Sigmoid colon (tissue), 7 donors: ENCODE results near the gene RUNX1. TPM values are rescaled to one million over a fixed set of nuclear protein-coding genes. Genes with fewer than 3 reads are reported as not detected.

Experiments used
- DNase-seq: peaks from one replicate; pipeline ENCODE4 v3.0.0-alpha.2; 2019
- H3K27ac ChIP-seq, 4 donors: fragments of 200-600 bp; sonication (generic); one replicate each; pipeline ENCODE4 v1.5.1; 2016 to 2019; ENCODE audit warnings: mild to moderate bottlenecking in 1 of 4
- H3K27me3 ChIP-seq, 3 donors: fragments of 200-600 bp; sonication (generic); one replicate each; pipeline ENCODE4 v1.5.1; 2019; ENCODE audit warnings: mild to moderate bottlenecking in 1 of 3
- H3K36me3 ChIP-seq, 4 donors: fragments of 200-600 bp; sonication (generic); one replicate each; pipeline ENCODE4 v1.5.1; 2016 to 2019
- H3K4me1 ChIP-seq, 4 donors: fragments of 200-600 bp; sonication (generic); one replicate each; pipeline ENCODE4 v1.5.1; 2017 to 2019
- H3K4me3 ChIP-seq, 4 donors: fragments of 200-600 bp; sonication (generic); one replicate each; pipeline ENCODE4 v1.5.1; 2017 to 2019; ENCODE audit warnings: mild to moderate bottlenecking in 2 of 4, moderate library complexity in 1 of 4
- H3K9me3 ChIP-seq, 4 donors: fragments of 200-600 bp in 3 of 4; sonication (generic) in 3 of 4; one replicate each; pipeline versions ENCODE4 v1.5.1 to v1.6.1; 2013 to 2019
- CTCF ChIP-seq, 4 experiments: fragments of 450-650 bp in 3 of 4; fragments of 200-600 bp in 1 of 4; IDR thresholded peaks; one replicate each; pipeline ENCODE4 v1.5.1; 2016 to 2019; ENCODE audit warnings: antibody characterized with exemption in 4 of 4, mild to moderate bottlenecking in 3 of 4, moderate library complexity in 2 of 4
- EP300 ChIP-seq, 4 donors: sonication (generic); formaldehyde crosslinking; IDR thresholded peaks; one replicate each; pipeline ENCODE4 v1.6.1; 2017; ENCODE audit warnings: antibody characterized with exemption in 4 of 4
- POLR2A ChIP-seq, 2 donors: fragments of 450-650 bp; IDR thresholded peaks; one replicate each; pipeline ENCODE4 v1.6.1; 2016; ENCODE audit warnings: antibody characterized with exemption in 2 of 2, mild to moderate bottlenecking in 2 of 2, moderate library complexity in 2 of 2
- POLR2AphosphoS5 ChIP-seq, 4 donors: sonication (generic); formaldehyde crosslinking; IDR thresholded peaks; one replicate each; pipeline ENCODE4 v1.6.1; 2017; ENCODE audit warnings: antibody characterized with exemption in 4 of 4
- WGBS, 2 donors: extraction: QIAGEN DNeasy Blood & Tissue Kit; methylation state at CpG; one replicate each; pipeline ENCODE4 v1.1.7; 2013; 5-methylcytosine and 5-hydroxymethylcytosine counted together
- intact Hi-C: fragments of 100-400 bp; cut with DNase I; formaldehyde crosslinking; loops from one replicate; pipeline ENCODE4 v1.15.1; 2023
- polyA plus RNA-seq, 3 donors: library from polyadenylated mRNA; stranded (reverse); fragments of 200-250 nt; gene quantifications; one replicate each; pipeline ENCODE4 v1.2.3, GENCODE V29; 2013
- total RNA-seq, 4 donors: library from RNA; depleted of rRNA; stranded (reverse); fragments of >200 nt; gene quantifications; one replicate each; pipeline ENCODE4 v1.1.0, GENCODE V29; 2016
- donor health status: healthy with polysubstance abuse.
- donor health status: Bipolar disorder and iron deficiency.
- donor health status: healthy.

Gene RUNX1
- total and polyA plus RNA-seq, 7 donors = 2.8 to 23.3 (median 7.5) TPM

- 41 to 59% methylated on average over 16 of the region's 16 CpGs for WGBS, 2 donors
- H3K4me1 ChIP-seq = peaks cover 0 to 32% (median 26%) of the 10 kb centered on the region in 4 donors
- no peak overlapping the region for H3K4me3 ChIP-seq
- H3K27me3 ChIP-seq = no peaks in the 10 kb centered on the region
- peak; percentile 71 for DNase-seq
- H3K27ac ChIP-seq = peak overlapping the region in 2 of 4 donors; percentile 22 to 25
- TF ChIP-seq CTCF (IDR thresholded peaks at IDR 0.05) (no peak), POLR2AphosphoS5 (IDR thresholded peaks at IDR 0.05) (peak in 2 of 4 donors; percentile 37 to 39), EP300 (IDR thresholded peaks at IDR 0.05) (no peak)
- H3K9me3 ChIP-seq = no peaks in the 10 kb centered on the region
- intact Hi-C loops = no loop called here
- no peaks in the 10 kb centered on the region for H3K36me3 ChIP-seq
Measured at GRCh38 chr21:34986561-34987500, 62.3 kb downstream of the RUNX1 start.

- DNase-seq = no peak
- TF ChIP-seq CTCF (IDR thresholded peaks at IDR 0.05) = no peak
- TF ChIP-seq POLR2A (IDR thresholded peaks at IDR 0.05) = no peak
- no peak for TF ChIP-seq POLR2AphosphoS5 (IDR thresholded peaks at IDR 0.05)
- no peak for TF ChIP-seq EP300 (IDR thresholded peaks at IDR 0.05)
- Histone ChIP-seq H3K27ac (no peak overlapping the region), H3K4me1 (peaks cover 0 to 32% (median 26%) of the 10 kb centered on the region in 4 donors), H3K9me3 (no peaks in the 10 kb centered on the region), H3K27me3 (no peaks in the 10 kb centered on the region), H3K4me3 (no peak overlapping the region), H3K36me3 (no peaks in the 10 kb centered on the region)
- intact Hi-C loops = no loop called here
- WGBS, 2 donors = 52 to 89% methylated on average over 3 of the region's 3 CpGs
Measured at GRCh38 chr21:34984356-34985058, 64.6 kb downstream of the RUNX1 start.

- intact Hi-C loops = no loop called here
- no peaks in the 10 kb centered on the region for H3K36me3 ChIP-seq
- TF ChIP-seq POLR2AphosphoS5 (IDR thresholded peaks at IDR 0.05) (no peak), POLR2A (IDR thresholded peaks at IDR 0.05) (no peak), EP300 (IDR thresholded peaks at IDR 0.05) (no peak), CTCF (IDR thresholded peaks at IDR 0.05) (no peak)
- H3K4me1 ChIP-seq = peaks cover 0 to 32% (median 26%) of the 10 kb centered on the region in 4 donors
- no peaks in the 10 kb centered on the region for H3K27me3 ChIP-seq
- no peak overlapping the region for H3K4me3 ChIP-seq
- no peaks in the 10 kb centered on the region for H3K9me3 ChIP-seq
- DNase-seq = no peak
- peak overlapping the region in 1 of 4 donors; percentile 55 for H3K27ac ChIP-seq
Measured at GRCh38 chr21:34983680-34984086, 65.4 kb downstream of the RUNX1 start.

GRCh38 chr21:34981791-34982190, 67.3 kb downstream of the RUNX1 start:
- WGBS, 2 donors = 96 to 98% methylated on average over 7 of the region's 7 CpGs
- H3K27me3 ChIP-seq = no peaks in the 10 kb centered on the region
- H3K4me3 ChIP-seq = no peak overlapping the region
- H3K4me1 ChIP-seq = peaks cover 0 to 21% (median 18%) of the 10 kb centered on the region in 4 donors
- no peak for TF ChIP-seq CTCF (IDR thresholded peaks at IDR 0.05)
- no peak for TF ChIP-seq POLR2A (IDR thresholded peaks at IDR 0.05)
- TF ChIP-seq POLR2AphosphoS5 (IDR thresholded peaks at IDR 0.05) = no peak
- no peak for TF ChIP-seq EP300 (IDR thresholded peaks at IDR 0.05)
- no peak overlapping the region for H3K27ac ChIP-seq
- intact Hi-C loops = no loop called here
- no peak for DNase-seq
- H3K36me3 ChIP-seq = no peaks in the 10 kb centered on the region
- H3K9me3 ChIP-seq = no peaks in the 10 kb centered on the region
